Right cardiac atrium (tissue), 5 donors: ENCODE results near the gene PDE4D. TPM values are rescaled to one million over a fixed set of nuclear protein-coding genes. Genes with fewer than 3 reads are reported as not detected.
A peak's percentile ranks its signal among the peaks of the same experiment; 100 is the strongest.
"Not testable (repeated sequence)": the region's sequence is repeated elsewhere in the genome, so short reads cannot be mapped to it uniquely, and the experiment has no call there.

Source experiments
- ATAC-seq, 2 donors: fragments of 200-7000 bp; cut with Tn5 transposase; one replicate each; pipeline versions ENCODE4 v1.8.0 to v1.9.1; 2020; ENCODE audit warnings: moderate library complexity in 2 of 2, mild to moderate bottlenecking in 1 of 2
- DNase-seq, 3 donors: peaks; one replicate each; pipeline ENCODE4 v3.0.0-alpha.2; 2020
- H3K27ac ChIP-seq: one replicate; pipeline ENCODE4 v1.5.1; 2013; ENCODE audit warnings: mild to moderate bottlenecking, low read length, control low read depth, moderate library complexity
- H3K27me3 ChIP-seq: one replicate; pipeline ENCODE4 v1.6.1; 2013; ENCODE audit not compliant: control insufficient read depth, insufficient read depth
- H3K4me1 ChIP-seq: one replicate; pipeline ENCODE4 v1.6.1; 2013; ENCODE audit warnings: low read length; ENCODE audit not compliant: control insufficient read depth, insufficient read depth
- H3K4me3 ChIP-seq: one replicate; pipeline ENCODE4 v1.5.1; 2013; ENCODE audit warnings: low read length, control low read depth
- H3K9me3 ChIP-seq: one replicate; pipeline ENCODE4 v1.6.1; 2013; ENCODE audit warnings: low read length; ENCODE audit not compliant: control insufficient read depth
- WGBS: extraction: QIAGEN DNeasy Blood & Tissue Kit; methylation state at CpG from one replicate; pipeline ENCODE4 v1.1.7; 2013; 5-methylcytosine and 5-hydroxymethylcytosine counted together
- intact Hi-C, 4 donors: fragments of 100-400 bp; cut with DNase I; formaldehyde crosslinking; loops; one replicate each; pipeline versions ENCODE4 v1.11.0 to v1.14.0; 2022 to 2023
- polyA plus RNA-seq: library from polyadenylated mRNA; stranded (reverse); fragments of 200-250 nt; gene quantifications from one replicate; pipeline ENCODE4 v1.2.3, GENCODE V29; 2013
- total RNA-seq, 4 donors: library from RNA; stranded (reverse); fragmentation: NEBNext Ultra II Directional; extraction: Animal tissue kit (Norgen Biotek cat#: 25700); gene quantifications; one replicate each; pipeline ENCODE4 v1.2.1, GENCODE V29; 2021
- donor health status: healthy with polysubstance abuse.
- donor health status: DM: no; HTN: yes; CAD: no.
- donor health status: DM: no; HTN: no; CAD: no.
- donor health status: DM: no; HTN: yes; CAD: no; lungs with severe emphysema.
- donor health status: DM: yes; HTN: yes; CAD: no.

PDE4D gene
- total and polyA plus RNA-seq, 5 donors = 13.2 to 104 (median 38.8) TPM

GRCh38 chr5:58968350-58968749 is 925.2 kb downstream of the PDE4D start:
- intact Hi-C loops = no loop called here
- Histone ChIP-seq H3K9me3 (no peaks in the 10 kb centered on the region), H3K27ac (no peak overlapping the region), H3K27me3 (no peaks in the 10 kb centered on the region), H3K4me1 (no peaks in the 10 kb centered on the region), H3K4me3 (no peak overlapping the region)
- no peak for DNase-seq
- peak in 1 of 2 donors; percentile 13 for ATAC-seq
- 91% methylated on average over 3 of the region's 3 CpGs for WGBS

- H3K4me3 ChIP-seq = no peak overlapping the region
- H3K27me3 ChIP-seq = no peaks in the 10 kb centered on the region
- 98% methylated on average over 2 of the region's 2 CpGs for WGBS
- peak in 1 of 2 donors; percentile 30 for ATAC-seq
- H3K4me1 ChIP-seq = no peaks in the 10 kb centered on the region
- intact Hi-C loops = no loop called here
- no peaks in the 10 kb centered on the region for H3K9me3 ChIP-seq
- no peak for DNase-seq
- no peak overlapping the region for H3K27ac ChIP-seq
Measured at GRCh38 chr5:58967597-58968281, 925.8 kb downstream of the PDE4D start.

- Histone ChIP-seq H3K4me1 (no peaks in the 10 kb centered on the region), H3K9me3 (no peaks in the 10 kb centered on the region), H3K27ac (no peak overlapping the region), H3K4me3 (no peak overlapping the region), H3K27me3 (no peaks in the 10 kb centered on the region)
- 90% methylated on average over 9 of the region's 9 CpGs for WGBS
- DNase-seq (peak in 1 of 3 donors; percentile 24), ATAC-seq (no peak)
- intact Hi-C loops = no loop called here
Measured at GRCh38 chr5:58965677-58966414, 927.7 kb downstream of the PDE4D start.

- Histone ChIP-seq H3K9me3 (no peaks in the 10 kb centered on the region), H3K27ac (no peak overlapping the region), H3K4me3 (no peak overlapping the region), H3K27me3 (no peaks in the 10 kb centered on the region), H3K4me1 (no peaks in the 10 kb centered on the region)
- WGBS = 97% methylated on average over 1 of the region's 1 CpG
- intact Hi-C loops = no loop called here
- DNase-seq = no peak
- no peak for ATAC-seq
Measured at GRCh38 chr5:58963821-58964220, 929.7 kb downstream of the PDE4D start.

- Histone ChIP-seq H3K4me1 (no peaks in the 10 kb centered on the region), H3K4me3 (no peak overlapping the region), H3K9me3 (no peaks in the 10 kb centered on the region), H3K27ac (no peak overlapping the region), H3K27me3 (no peaks in the 10 kb centered on the region)
- intact Hi-C loops = no loop called here
- no peak for ATAC-seq
- WGBS = 70% methylated on average over 4 of the region's 4 CpGs
- DNase-seq = no peak
Measured at GRCh38 chr5:58963361-58963760, 930.2 kb downstream of the PDE4D start.

- H3K27ac ChIP-seq = no peak overlapping the region
- no peaks in the 10 kb centered on the region for H3K9me3 ChIP-seq
- no peaks in the 10 kb centered on the region for H3K4me1 ChIP-seq
- 85% methylated on average over 3 of the region's 3 CpGs for WGBS
- intact Hi-C loops = no loop called here
- H3K27me3 ChIP-seq = no peaks in the 10 kb centered on the region
- ATAC-seq = no peak
- DNase-seq = no peak
- no peak overlapping the region for H3K4me3 ChIP-seq
Measured at GRCh38 chr5:58961631-58962280, 931.8 kb downstream of the PDE4D start.

GRCh38 chr5:58958701-58959100 is 934.8 kb downstream of the PDE4D start:
- Histone ChIP-seq H3K27ac (no peak overlapping the region), H3K27me3 (no peaks in the 10 kb centered on the region), H3K4me1 (no peaks in the 10 kb centered on the region), H3K4me3 (no peak overlapping the region), H3K9me3 (no peaks in the 10 kb centered on the region)
- DNase-seq (no peak), ATAC-seq (no peak)
- 60% methylated on average over 3 of the region's 3 CpGs for WGBS
- intact Hi-C loops = no loop called here

- H3K9me3 ChIP-seq, H3K4me3 ChIP-seq, ATAC-seq, intact Hi-C loops, H3K27ac ChIP-seq, H3K27me3 ChIP-seq, H3K4me1 ChIP-seq, DNase-seq: not testable (repeated sequence)
- 80% methylated on average over 2 of the region's 2 CpGs for WGBS
Measured at GRCh38 chr5:58953218-58953617, 940.3 kb downstream of the PDE4D start.

- WGBS = 50% methylated on average over 2 of the region's 2 CpGs
- intact Hi-C loops = no loop called here
Measured at GRCh38 chr5:58950224-58950623, 943.3 kb downstream of the PDE4D start.

GRCh38 chr5:58946230-58946629 is 947.3 kb downstream of the PDE4D start:
- Histone ChIP-seq H3K4me3 (no peak overlapping the region), H3K9me3 (no peaks in the 10 kb centered on the region), H3K4me1 (no peaks in the 10 kb centered on the region), H3K27ac (no peak overlapping the region), H3K27me3 (no peaks in the 10 kb centered on the region)
- ATAC-seq (no peak), DNase-seq (no peak)
- 0% methylated on average over 1 of the region's 1 CpG for WGBS
- intact Hi-C loops = no loop called here

More at GRCh38 chr5:58950224-58950623, 943.3 kb downstream of the PDE4D start:
- no peak for DNase-seq
- Histone ChIP-seq H3K27ac (no peak overlapping the region), H3K27me3 (no peaks in the 10 kb centered on the region), H3K9me3 (no peaks in the 10 kb centered on the region), H3K4me3 (no peak overlapping the region), H3K4me1 (no peaks in the 10 kb centered on the region)
- ATAC-seq = no peak

- Histone ChIP-seq H3K27me3 (no peaks in the 10 kb centered on the region), H3K9me3 (no peaks in the 10 kb centered on the region), H3K27ac (no peak overlapping the region), H3K4me1 (peaks cover 2% of the 10 kb centered on the region), H3K4me3 (no peak overlapping the region)
- DNase-seq (no peak), ATAC-seq (no peak)
- WGBS = 84% methylated on average over 1 of the region's 1 CpG
- intact Hi-C loops = no loop called here
Measured at GRCh38 chr5:58944221-58944620, 949.3 kb downstream of the PDE4D start.
